Nucleus accumbens (tissue), 56 donors: ENCODE measurements around the gene COX10.

Source experiments
- DNase-seq, 56 donors: peaks; one replicate each; lab custom pipeline; 2025; lab: John Stamatoyannopoulos, UW

The COX10 gene

GRCh38 chr17:14068542-14069250 lies 608 bp upstream of the COX10 start:
- no peak for DNase-seq

GRCh38 chr17:14070344-14070984 lies 1.2 kb downstream of the COX10 start:
- no peak for DNase-seq

GRCh38 chr17:14072881-14073280 lies 3.6 kb downstream of the COX10 start:
- no peak for DNase-seq

- no peak for DNase-seq
These were observed 8.7 kb downstream of the COX10 start for GRCh38 chr17:14078027-14078426.

- no peak for DNase-seq
These were observed 11.5 kb downstream of the COX10 start for GRCh38 chr17:14080847-14081251.

GRCh38 chr17:14082848-14083247 lies 13.5 kb downstream of the COX10 start:
- no peak for DNase-seq

GRCh38 chr17:14084955-14085354 lies 15.7 kb downstream of the COX10 start:
- no peak for DNase-seq

- no peak for DNase-seq
These were observed 16.9 kb downstream of the COX10 start for GRCh38 chr17:14086189-14086588.

- no peak for DNase-seq
These were observed 19.9 kb downstream of the COX10 start for GRCh38 chr17:14089179-14089578.

GRCh38 chr17:14091367-14091766 lies 22.1 kb downstream of the COX10 start:
- no peak for DNase-seq

- DNase-seq, result no peak
These were observed 23.5 kb downstream of the COX10 start for GRCh38 chr17:14092808-14093207.

GRCh38 chr17:14094676-14095601 lies 25.6 kb downstream of the COX10 start:
- no peak for DNase-seq

- no peak for DNase-seq
These were observed 26.3 kb downstream of the COX10 start for GRCh38 chr17:14095631-14096030.

GRCh38 chr17:14098246-14098645 lies 28.9 kb downstream of the COX10 start:
- DNase-seq, result no peak

- peak in 9 of 56 donors; percentile 0 to 22 (median 3) for DNase-seq
These were observed 32.7 kb downstream of the COX10 start for GRCh38 chr17:14101976-14102375.

GRCh38 chr17:14103836-14104235 lies 34.5 kb downstream of the COX10 start:
- peak in 6 of 56 donors; percentile 1 to 8 (median 4) for DNase-seq

GRCh38 chr17:14104734-14105133 lies 35.4 kb downstream of the COX10 start:
- no peak for DNase-seq

GRCh38 chr17:14107889-14108288 lies 38.6 kb downstream of the COX10 start:
- DNase-seq, result no peak

- DNase-seq, result no peak
These were observed 43.1 kb downstream of the COX10 start for GRCh38 chr17:14112407-14112806.

- no peak for DNase-seq
These were observed 43.8 kb downstream of the COX10 start for GRCh38 chr17:14113137-14113536.
